ENCODE results near the gene PTPRT. TPM values are rescaled to one million over a fixed set of nuclear protein-coding genes. Genes with fewer than 3 reads are reported as not detected.
"Not testable (repeated sequence)": the region's sequence is repeated elsewhere in the genome, so short reads cannot be mapped to it uniquely, and the experiment has no call there.

Gene PTPRT
- total RNA-seq, 4 donors from 2014 or later = 0.04 TPM; not detected in 3

GRCh38 chr20:43170771-43171170, 18.9 kb downstream of the PTPRT start:
- TF ChIP-seq EP300 (IDR thresholded peaks at IDR 0.05) (no peak), POLR2A (IDR thresholded peaks at IDR 0.05) (no peak), CTCF (IDR thresholded peaks at IDR 0.05) (no peak), POLR2AphosphoS5 (IDR thresholded peaks at IDR 0.05) (no peak)
- peaks cover 10% of the 10 kb centered on the region for H3K27me3 ChIP-seq
- no peaks in the 10 kb centered on the region for H3K9me3 ChIP-seq
- H3K4me3 ChIP-seq = no peak overlapping the region
- 89% methylated on average over 4 of the region's 4 CpGs for WGBS, 2 donors (ENCODE audit: low coverage in 1 of 2)
- ATAC-seq = no peak
- no peak overlapping the region for H3K27ac ChIP-seq
- no peaks in the 10 kb centered on the region for H3K36me3 ChIP-seq
- no peaks in the 10 kb centered on the region for H3K4me1 ChIP-seq

- TF ChIP-seq POLR2AphosphoS5 (IDR thresholded peaks at IDR 0.05) (no peak), POLR2A (IDR thresholded peaks at IDR 0.05) (no peak), EP300 (IDR thresholded peaks at IDR 0.05) (no peak), CTCF (IDR thresholded peaks at IDR 0.05) (no peak)
- ATAC-seq = no peak
Observed at GRCh38 chr20:43167615-43168014, 22.1 kb downstream of the PTPRT start.

GRCh38 chr20:43167021-43167420, 22.7 kb downstream of the PTPRT start:
- TF ChIP-seq POLR2AphosphoS5 (IDR thresholded peaks at IDR 0.05) = no peak
- TF ChIP-seq CTCF (IDR thresholded peaks at IDR 0.05) = no peak
- no peak for TF ChIP-seq EP300 (IDR thresholded peaks at IDR 0.05)
- no peak for TF ChIP-seq POLR2A (IDR thresholded peaks at IDR 0.05)
- ATAC-seq = no peak
- Histone ChIP-seq H3K27me3 (no peaks in the 10 kb centered on the region), H3K4me3 (no peak overlapping the region), H3K4me1 (no peaks in the 10 kb centered on the region), H3K27ac (no peak overlapping the region), H3K36me3 (no peaks in the 10 kb centered on the region), H3K9me3 (no peaks in the 10 kb centered on the region)
- 60 to 100% methylated on average over 1 of the region's 1 CpG for WGBS, 2 donors (ENCODE audit: low coverage in 1 of 2)

More at GRCh38 chr20:43167615-43168014, 22.1 kb downstream of the PTPRT start:
- H3K9me3 ChIP-seq = no peaks in the 10 kb centered on the region
- no peak overlapping the region for H3K4me3 ChIP-seq
- no peaks in the 10 kb centered on the region for H3K36me3 ChIP-seq
- no peaks in the 10 kb centered on the region for H3K27me3 ChIP-seq
- no peaks in the 10 kb centered on the region for H3K4me1 ChIP-seq
- no peak overlapping the region for H3K27ac ChIP-seq

GRCh38 chr20:43165611-43166010, 24.1 kb downstream of the PTPRT start:
- ATAC-seq = no peak
- Histone ChIP-seq H3K4me3 (no peak overlapping the region), H3K4me1 (no peaks in the 10 kb centered on the region), H3K9me3 (no peaks in the 10 kb centered on the region), H3K27me3 (peaks cover 4% of the 10 kb centered on the region), H3K27ac (no peak overlapping the region), H3K36me3 (no peaks in the 10 kb centered on the region)
- 76 to 92% methylated on average over 3 of the region's 6 CpGs for WGBS, 2 donors (ENCODE audit: low coverage in 1 of 2)
- TF ChIP-seq POLR2A (IDR thresholded peaks at IDR 0.05) (no peak), EP300 (IDR thresholded peaks at IDR 0.05) (no peak), POLR2AphosphoS5 (IDR thresholded peaks at IDR 0.05) (no peak), CTCF (IDR thresholded peaks at IDR 0.05) (no peak)

- H3K36me3 ChIP-seq, ATAC-seq, H3K4me3 ChIP-seq, H3K4me1 ChIP-seq, H3K9me3 ChIP-seq, H3K27me3 ChIP-seq, H3K27ac ChIP-seq: not testable (repeated sequence)
- WGBS, 2 donors (ENCODE audit: low coverage in 1 of 2) = 33% methylated on average over 1 of the region's 1 CpG; no CpG with 5 or more reads in 1 of the 2 donors
Observed at GRCh38 chr20:43164736-43165135, 25.0 kb downstream of the PTPRT start.

All from gastroesophageal sphincter (tissue), 4 donors.